IMR-90 (cell line): ENCODE measurements around the gene EEF1B2. TPM values are rescaled to one million over a fixed set of nuclear protein-coding genes. Genes with fewer than 3 reads are reported as not detected.

Experiments used
- ATAC-seq: fragments of 200-7000 bp; cut with Tn5 transposase; 2 replicates; pipeline ENCODE4 v1.9.1; 2020; ENCODE audit warnings: low read depth, mild to moderate bottlenecking, moderate library complexity
- BruUV-seq: library from RNA; stranded (reverse); fragments of 400-500 nt; replicated peaks from 2 replicates; lab custom pipeline; 2021; lab: Mats Ljungman, UMichigan
- CTCF ChIA-PET: fragments of 300-600 bp; formaldehyde crosslinking; extraction: SDS; loops from one replicate; lab custom pipeline; 2021; ENCODE audit warnings: antibody characterized with exemption; lab: Yijun Ruan, JAX
- POLR2A ChIA-PET: fragments of 300-600 bp; sonication (Branson Sonifier 250); formaldehyde crosslinking; loops from one replicate; lab custom pipeline; 2022; ENCODE audit warnings: antibody characterized with exemption; ENCODE audit not compliant: unreplicated experiment; lab: Charles Lee
- DNase-seq: peaks from one replicate; pipeline ENCODE4 v3.0.0; 2013
- H2AFZ ChIP-seq: replicated peaks from 2 replicates; pipeline ENCODE3; 2013; ENCODE audit warnings: low read length, mild to moderate bottlenecking; ENCODE audit not compliant: poor library complexity
- H2AK5ac ChIP-seq: 2 replicates; pipeline ENCODE4 v1.6.1; 2013; ENCODE audit warnings: low read depth, low read length, inconsistent platforms
- H2AK9ac ChIP-seq: replicated peaks from 2 replicates; pipeline ENCODE3; 2013; ENCODE audit warnings: mild to moderate bottlenecking, low read depth, low read length, moderate library complexity; ENCODE audit not compliant: poor library complexity
- H2BK120ac ChIP-seq: 2 replicates; pipeline ENCODE4 v1.6.1; 2013; ENCODE audit warnings: low read depth, low read length, inconsistent platforms
- H2BK15ac ChIP-seq: 3 replicates; pipeline ENCODE4 v1.6.1; 2013; ENCODE audit warnings: low read depth, low read length, inconsistent platforms
- H2BK20ac ChIP-seq: 2 replicates; pipeline ENCODE4 v1.6.1; 2013; ENCODE audit warnings: low read depth, mild to moderate bottlenecking, inconsistent platforms, low read length, moderate library complexity
- H2BK5ac ChIP-seq: 2 replicates; pipeline ENCODE4 v1.6.1; 2013; ENCODE audit warnings: mild to moderate bottlenecking, low read depth, low read length, inconsistent platforms; ENCODE audit not compliant: poor library complexity, severe bottlenecking
- H3K14ac ChIP-seq: replicated peaks from 2 replicates; pipeline ENCODE4 v1.6.1; 2013; ENCODE audit warnings: low read depth, low read length, inconsistent platforms
- H3K18ac ChIP-seq: 2 replicates; pipeline ENCODE4 v1.6.1; 2013; ENCODE audit warnings: low read depth, low read length, control low read depth
- H3K23ac ChIP-seq: 2 replicates; pipeline ENCODE4 v1.6.1; 2013; ENCODE audit warnings: low read depth, low read length, inconsistent platforms
- H3K27ac ChIP-seq: 2 replicates; pipeline ENCODE4 v1.5.1; 2013; ENCODE audit warnings: mild to moderate bottlenecking, control low read depth, low read length; ENCODE audit not compliant: insufficient read depth
- H3K27me3 ChIP-seq: 2 replicates; pipeline ENCODE4 v1.6.1; 2013; ENCODE audit warnings: low read length; ENCODE audit not compliant: control insufficient read depth, insufficient read depth
- H3K36me3 ChIP-seq: 2 replicates; pipeline ENCODE4 v1.6.1; 2013; ENCODE audit warnings: low read length, mixed read lengths; ENCODE audit not compliant: control insufficient read depth, insufficient read depth
- H3K4ac ChIP-seq: 2 replicates; pipeline ENCODE4 v1.6.1; 2013; ENCODE audit warnings: low read depth, low read length, inconsistent platforms
- H3K4me1 ChIP-seq: 2 replicates; pipeline ENCODE4 v1.6.1; 2013; ENCODE audit warnings: low read length, mixed read lengths; ENCODE audit not compliant: control insufficient read depth, insufficient read depth
- H3K4me2 ChIP-seq: 2 replicates; pipeline ENCODE4 v1.6.1; 2013; ENCODE audit warnings: low read depth, mild to moderate bottlenecking, control low read depth, low read length, moderate library complexity
- H3K4me3 ChIP-seq: 2 replicates; pipeline ENCODE4 v1.5.1; 2013; ENCODE audit warnings: low read depth, mild to moderate bottlenecking, control low read depth, low read length, moderate library complexity; ENCODE audit not compliant: insufficient read depth
- H3K56ac ChIP-seq: 2 replicates; pipeline ENCODE4 v1.6.1; 2013; ENCODE audit warnings: low read length, inconsistent platforms; ENCODE audit not compliant: insufficient read depth; ENCODE audit errors: extremely low read depth
- H3K79me1 ChIP-seq, 2 experiments: 2 replicates each; pipeline ENCODE4 v1.6.1; 2013; ENCODE audit warnings: low read length in 2 of 2, inconsistent platforms in 1 of 2, low read depth in 1 of 2
- H3K9ac ChIP-seq: 2 replicates; pipeline ENCODE4 v1.6.1; 2013; ENCODE audit warnings: low read depth, low read length, control low read depth
- H3K9me1 ChIP-seq: 2 replicates; pipeline ENCODE4 v1.6.1; 2013; ENCODE audit warnings: low read length, inconsistent platforms; ENCODE audit not compliant: insufficient read depth
- H3K9me3 ChIP-seq: 2 replicates; pipeline ENCODE4 v1.6.1; 2013; ENCODE audit warnings: low read length; ENCODE audit not compliant: control insufficient read depth, insufficient read depth
- H4K20me1 ChIP-seq: 2 replicates; pipeline ENCODE4 v1.6.1; 2013; ENCODE audit warnings: low read length, inconsistent platforms; ENCODE audit not compliant: insufficient read depth
- H4K5ac ChIP-seq: 2 replicates; pipeline ENCODE4 v1.6.1; 2013; ENCODE audit warnings: mild to moderate bottlenecking, low read depth, low read length, control low read depth
- H4K8ac ChIP-seq, 2 experiments: 2 replicates each; pipeline ENCODE4 v1.6.1; 2013; ENCODE audit warnings: low read depth in 2 of 2, low read length in 2 of 2, control low read depth in 1 of 2, inconsistent platforms in 1 of 2
- H4K91ac ChIP-seq: 2 replicates; pipeline ENCODE4 v1.6.1; 2013; ENCODE audit warnings: low read depth, low read length, inconsistent platforms; ENCODE audit not compliant: insufficient read depth
- RCOR1 ChIP-seq: IDR thresholded peaks from 2 replicates; pipeline ENCODE4 v1.6.1; 2012; ENCODE audit warnings: mild to moderate bottlenecking, low read length, improper control_type of control experiment; ENCODE audit not compliant: insufficient replicate concordance
- WGBS, 2 experiments: methylation state at CpG; one replicate each; pipeline versions ENCODE4 v1.1.5 to v1.1.7; 2013; ENCODE audit warnings: missing lambda C conversion rate in 2 of 2; ENCODE audit not compliant: insufficient read length in 1 of 2; ENCODE audit errors: extremely low coverage in 2 of 2; 5-methylcytosine and 5-hydroxymethylcytosine counted together
- dilution Hi-C: fragments of 300-500 bp; cut with HindIII; formaldehyde crosslinking; loops from one replicate; pipeline ENCODE4 v1.14.3; 2018; ENCODE audit warnings: low sequenced_read_pairs; ENCODE audit not compliant: unreplicated experiment
- in situ Hi-C: fragments of 300-500 bp; cut with MboI; formaldehyde crosslinking; loops from 3 replicates; pipeline ENCODE4 v1.14.3; 2019; ENCODE audit warnings: low sequenced_read_pairs, inconsistent platforms, mixed read lengths
- intact Hi-C: fragments of 100-400 bp; cut with micrococcal nuclease; formaldehyde crosslinking; loops from 2 replicates; pipeline ENCODE4 v1.10.0; 2022
- polyA plus RNA-seq, 3 experiments: library from polyadenylated mRNA; depleted of rRNA; stranded (reverse); fragments of >200 nt; gene quantifications; 2 replicates each; pipeline ENCODE4 v1.2.3, GENCODE V29; 2012; ENCODE audit warnings: low replicate concordance in 1 of 3
- total RNA-seq: library from RNA; depleted of rRNA; stranded (reverse); fragments of >200 nt; gene quantifications from 2 replicates; pipeline ENCODE4 v1.2.3, GENCODE V29; 2012
- TF ChIP-seq, protein P1 (sequence below): conservative IDR thresholded peaks from 2 replicates; pipeline ENCODE4 v1.5.1; 2012; ENCODE audit warnings: mild to moderate bottlenecking, low read depth, low read length, improper control_type of control experiment
- TF ChIP-seq, protein P2 (sequence below): fragments of 150-350 bp; IDR thresholded peaks from 2 replicates; pipeline ENCODE4 v1.6.1; 2017; ENCODE audit warnings: mild to moderate bottlenecking, antibody characterized with exemption, low read length, low read depth

The EEF1B2 gene
- total and polyA plus RNA-seq, 2 of the 4 experiments (the other 2 are of a cell fraction) = 574 to 751 TPM

- Histone ChIP-seq H3K4me2 (no peak overlapping the region), H3K14ac (no peak overlapping the region), H3K9me3 (no peaks in the 10 kb centered on the region), H3K79me1 (no peaks in the 10 kb centered on the region), H3K27me3 (no peaks in the 10 kb centered on the region), H2BK15ac (no peak overlapping the region), H2AK5ac (no peak overlapping the region), H4K91ac (no peak overlapping the region), H3K4me3 (no peak overlapping the region), H2AK9ac (no peak overlapping the region), H3K36me3 (no peaks in the 10 kb centered on the region), H3K4ac (no peak overlapping the region), H3K4me1 (no peaks in the 10 kb centered on the region), H3K27ac (no peak overlapping the region), H2BK120ac (no peak overlapping the region), H4K5ac (no peak overlapping the region), H2AFZ (no peak overlapping the region), H2BK20ac (no peak overlapping the region), H4K8ac (no peak overlapping the region), H3K9me1 (no peaks in the 10 kb centered on the region), H3K9ac (no peak overlapping the region), H4K20me1 (no peaks in the 10 kb centered on the region), H3K23ac (no peak overlapping the region), H2BK5ac (no peak overlapping the region), H3K56ac (no peak overlapping the region), H3K18ac (no peak overlapping the region)
- BruUV-seq = no TSS peak
- ATAC-seq (no peak), DNase-seq (no peak)
- in situ Hi-C loops (no loop called here), intact Hi-C loops (no loop called here), dilution Hi-C loops (no loop called here)
- no peak for TF ChIP-seq RCOR1
- TF ChIP-seq, protein P1, sequence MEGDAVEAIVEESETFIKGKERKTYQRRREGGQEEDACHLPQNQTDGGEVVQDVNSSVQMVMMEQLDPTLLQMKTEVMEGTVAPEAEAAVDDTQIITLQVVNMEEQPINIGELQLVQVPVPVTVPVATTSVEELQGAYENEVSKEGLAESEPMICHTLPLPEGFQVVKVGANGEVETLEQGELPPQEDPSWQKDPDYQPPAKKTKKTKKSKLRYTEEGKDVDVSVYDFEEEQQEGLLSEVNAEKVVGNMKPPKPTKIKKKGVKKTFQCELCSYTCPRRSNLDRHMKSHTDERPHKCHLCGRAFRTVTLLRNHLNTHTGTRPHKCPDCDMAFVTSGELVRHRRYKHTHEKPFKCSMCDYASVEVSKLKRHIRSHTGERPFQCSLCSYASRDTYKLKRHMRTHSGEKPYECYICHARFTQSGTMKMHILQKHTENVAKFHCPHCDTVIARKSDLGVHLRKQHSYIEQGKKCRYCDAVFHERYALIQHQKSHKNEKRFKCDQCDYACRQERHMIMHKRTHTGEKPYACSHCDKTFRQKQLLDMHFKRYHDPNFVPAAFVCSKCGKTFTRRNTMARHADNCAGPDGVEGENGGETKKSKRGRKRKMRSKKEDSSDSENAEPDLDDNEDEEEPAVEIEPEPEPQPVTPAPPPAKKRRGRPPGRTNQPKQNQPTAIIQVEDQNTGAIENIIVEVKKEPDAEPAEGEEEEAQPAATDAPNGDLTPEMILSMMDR = no peak
- TF ChIP-seq, protein P2, sequence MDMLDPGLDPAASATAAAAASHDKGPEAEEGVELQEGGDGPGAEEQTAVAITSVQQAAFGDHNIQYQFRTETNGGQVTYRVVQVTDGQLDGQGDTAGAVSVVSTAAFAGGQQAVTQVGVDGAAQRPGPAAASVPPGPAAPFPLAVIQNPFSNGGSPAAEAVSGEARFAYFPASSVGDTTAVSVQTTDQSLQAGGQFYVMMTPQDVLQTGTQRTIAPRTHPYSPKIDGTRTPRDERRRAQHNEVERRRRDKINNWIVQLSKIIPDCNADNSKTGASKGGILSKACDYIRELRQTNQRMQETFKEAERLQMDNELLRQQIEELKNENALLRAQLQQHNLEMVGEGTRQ = no peak
- POLR2A ChIA-PET = no interaction called here
- CTCF ChIA-PET = no interaction called here
- 92% methylated on average over 2 of the region's 7 CpGs; no CpG with 5 or more reads in 1 of the 2 experiments for WGBS, 2 experiments
Observed at GRCh38 chr2:206208900-206209299, 49.2 kb downstream of the EEF1B2 start.
